Activated naive CD8-positive, alpha-beta T cell (primary cell): ENCODE results near the gene STAC.

Experiments
- H3K27ac Mint-ChIP-seq: one replicate; pipeline ENCODE4 v1.8.0; 2021; ENCODE audit warnings: mixed read lengths
- H3K27me3 Mint-ChIP-seq: one replicate; pipeline ENCODE4 v1.8.0; 2021; ENCODE audit warnings: mixed read lengths
- H3K36me3 Mint-ChIP-seq: one replicate; pipeline ENCODE4 v1.8.0; 2021; ENCODE audit warnings: mixed read lengths
- H3K4me1 Mint-ChIP-seq: one replicate; pipeline ENCODE4 v1.8.0; 2021; ENCODE audit warnings: low read depth, mixed read lengths
- H3K4me3 Mint-ChIP-seq: one replicate; pipeline ENCODE4 v1.8.0; 2021; ENCODE audit warnings: mild to moderate bottlenecking, mixed read lengths
- H3K9me3 Mint-ChIP-seq: one replicate; pipeline ENCODE4 v1.8.0; 2021; ENCODE audit warnings: low read depth, mixed read lengths

The STAC gene

GRCh38 chr3:36380221-36381031 is at the start of gene STAC:
Gene STAC, plus strand, starts transcription at chr3:36380504. Its CDS starts 140 bp downstream, at chr3:36380644.
- no peaks in the 10 kb centered on the region for H3K36me3 Mint-ChIP-seq
- H3K27ac Mint-ChIP-seq: no peak within 1 kb of the TSS
- peaks cover 20% of the 10 kb centered on the region for H3K27me3 Mint-ChIP-seq
- peaks cover 10% of the 10 kb centered on the region for H3K4me1 Mint-ChIP-seq
- no peaks in the 10 kb centered on the region for H3K9me3 Mint-ChIP-seq
- H3K4me3 Mint-ChIP-seq: peak within 1 kb of the TSS; percentile 18

DNA sequence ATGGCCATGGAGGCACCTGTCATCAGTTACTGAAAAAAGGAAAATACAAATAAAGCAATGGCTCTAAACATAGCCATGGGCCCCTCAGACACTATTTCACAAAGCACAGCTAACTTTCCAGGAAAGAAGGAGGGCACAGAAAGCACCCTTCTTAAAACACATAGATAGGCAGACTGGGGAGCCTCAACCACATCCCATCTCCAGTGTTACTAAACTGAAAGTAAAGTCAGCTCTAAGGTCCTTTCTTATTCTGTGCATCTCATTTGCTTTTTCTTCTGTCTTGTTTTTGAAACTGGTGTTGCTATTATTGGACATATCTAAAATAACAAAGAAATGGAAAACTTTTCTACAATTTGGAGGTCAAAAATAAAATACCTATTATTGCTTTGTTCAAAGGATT is 48.2 kb upstream of the STAC start:
- no peak overlapping the region for H3K27ac Mint-ChIP-seq
- H3K36me3 Mint-ChIP-seq: no peaks in the 10 kb centered on the region
- no peaks in the 10 kb centered on the region for H3K27me3 Mint-ChIP-seq

GRCh38 chr3:36362216-36362615 is 18.1 kb upstream of the STAC start:
- Mint-ChIP-seq H3K4me1 (no peaks in the 10 kb centered on the region), H3K36me3 (no peaks in the 10 kb centered on the region), H3K27ac (no peak overlapping the region), H3K4me3 (no peak overlapping the region), H3K27me3 (peaks cover 1% of the 10 kb centered on the region), H3K9me3 (no peaks in the 10 kb centered on the region)

More for the DNA sequence above, 48.2 kb upstream of the STAC start:
- Mint-ChIP-seq H3K4me1 (no peaks in the 10 kb centered on the region), H3K4me3 (no peak overlapping the region), H3K9me3 (no peaks in the 10 kb centered on the region)

DNA sequence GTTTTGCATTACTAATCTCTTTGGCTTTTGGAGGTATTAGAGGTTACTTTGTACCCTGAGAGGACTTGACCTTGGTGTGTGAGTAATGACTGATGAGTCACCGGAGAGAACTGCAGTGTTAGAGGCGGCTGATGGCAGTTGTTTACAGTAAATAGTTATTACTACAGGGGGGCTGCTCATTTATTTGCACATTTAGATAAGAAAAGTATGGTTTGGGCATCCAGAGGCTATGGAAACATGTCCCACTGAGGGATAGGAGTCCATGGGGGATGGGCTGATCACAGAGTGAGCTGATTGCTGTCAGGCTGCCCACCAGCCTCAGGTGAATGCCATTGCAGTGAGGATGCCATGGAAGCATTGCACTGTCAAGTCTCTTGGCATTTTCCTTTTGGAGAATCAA is 17.3 kb upstream of the STAC start:
- H3K27me3 Mint-ChIP-seq: peaks cover 1% of the 10 kb centered on the region
- H3K9me3 Mint-ChIP-seq: no peaks in the 10 kb centered on the region
- no peak overlapping the region for H3K27ac Mint-ChIP-seq

GRCh38 chr3:36364260-36364659 is 16.0 kb upstream of the STAC start:
- no peak overlapping the region for H3K4me3 Mint-ChIP-seq
- peaks cover 1% of the 10 kb centered on the region for H3K27me3 Mint-ChIP-seq
- no peak overlapping the region for H3K27ac Mint-ChIP-seq
- no peaks in the 10 kb centered on the region for H3K9me3 Mint-ChIP-seq
- H3K4me1 Mint-ChIP-seq: no peaks in the 10 kb centered on the region
- no peaks in the 10 kb centered on the region for H3K36me3 Mint-ChIP-seq

More for the DNA sequence above, 17.3 kb upstream of the STAC start:
- no peaks in the 10 kb centered on the region for H3K36me3 Mint-ChIP-seq
- no peak overlapping the region for H3K4me3 Mint-ChIP-seq
- H3K4me1 Mint-ChIP-seq: no peaks in the 10 kb centered on the region

DNA sequence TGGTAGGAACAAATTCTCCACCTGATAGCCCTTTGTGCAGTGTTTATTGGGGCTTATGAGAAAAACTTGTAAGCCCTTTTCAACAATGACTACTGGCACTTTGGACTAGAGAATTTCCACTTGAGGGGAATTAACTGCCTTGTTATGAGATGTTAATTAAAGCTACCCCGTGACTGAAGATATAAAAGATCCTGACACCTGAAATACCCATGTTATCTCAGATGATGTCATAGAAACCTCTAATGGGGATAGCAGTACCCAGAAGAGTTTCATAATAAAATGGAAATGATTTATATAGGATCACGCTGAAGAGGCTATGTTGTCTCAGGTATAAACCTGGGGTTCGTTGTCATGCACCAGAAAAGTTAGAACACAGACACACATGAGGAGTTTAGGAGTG is 14.5 kb upstream of the STAC start:
- H3K36me3 Mint-ChIP-seq: no peaks in the 10 kb centered on the region
- no peaks in the 10 kb centered on the region for H3K9me3 Mint-ChIP-seq
- H3K4me3 Mint-ChIP-seq: no peak overlapping the region
- no peak overlapping the region for H3K27ac Mint-ChIP-seq
- H3K4me1 Mint-ChIP-seq: no peaks in the 10 kb centered on the region
- H3K27me3 Mint-ChIP-seq: peaks cover 1% of the 10 kb centered on the region

GRCh38 chr3:36366308-36366707 is 14.0 kb upstream of the STAC start:
- no peaks in the 10 kb centered on the region for H3K4me1 Mint-ChIP-seq
- no peak overlapping the region for H3K4me3 Mint-ChIP-seq
- H3K27ac Mint-ChIP-seq: no peak overlapping the region
- no peaks in the 10 kb centered on the region for H3K36me3 Mint-ChIP-seq
- H3K27me3 Mint-ChIP-seq: peaks cover 1% of the 10 kb centered on the region
- H3K9me3 Mint-ChIP-seq: no peaks in the 10 kb centered on the region

DNA sequence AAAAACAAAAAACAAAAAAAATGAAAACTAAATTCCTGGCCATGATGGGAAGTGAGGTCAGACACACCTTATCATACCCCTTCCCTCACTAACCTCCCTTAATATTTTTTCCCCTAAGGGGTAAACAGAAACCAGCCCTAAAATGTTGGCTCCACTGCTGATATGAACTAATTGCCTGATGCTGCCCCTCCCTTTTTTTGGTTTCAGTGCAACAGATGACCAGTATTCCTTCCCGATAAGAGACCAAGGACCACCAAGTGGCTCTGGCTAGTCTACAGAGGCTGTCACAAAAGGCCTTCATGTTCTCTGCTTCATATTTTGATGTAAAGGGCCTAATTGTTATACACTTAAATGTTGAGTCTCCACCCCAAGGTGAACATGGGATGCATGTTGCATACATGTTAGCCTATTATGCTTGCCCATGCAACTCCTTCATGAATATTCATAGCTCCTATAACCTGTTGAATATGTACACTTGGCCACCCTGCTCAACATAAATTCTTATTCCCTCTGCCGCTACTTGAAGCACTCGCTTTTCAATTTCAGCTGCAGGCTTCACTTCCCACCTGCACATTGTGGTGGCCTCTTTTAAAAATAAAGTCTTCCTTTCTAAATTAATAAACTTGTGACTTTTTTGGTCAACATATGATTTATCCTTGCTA is 12.3 kb upstream of the STAC start:
- H3K27ac Mint-ChIP-seq: no peak overlapping the region
- no peak overlapping the region for H3K4me3 Mint-ChIP-seq
- H3K36me3 Mint-ChIP-seq: no peaks in the 10 kb centered on the region
- no peaks in the 10 kb centered on the region for H3K27me3 Mint-ChIP-seq
- no peaks in the 10 kb centered on the region for H3K4me1 Mint-ChIP-seq
- H3K9me3 Mint-ChIP-seq: no peaks in the 10 kb centered on the region

- Mint-ChIP-seq H3K4me3 (no peak overlapping the region), H3K4me1 (no peaks in the 10 kb centered on the region), H3K27me3 (peaks cover 8% of the 10 kb centered on the region), H3K27ac (no peak overlapping the region), H3K36me3 (no peaks in the 10 kb centered on the region), H3K9me3 (no peaks in the 10 kb centered on the region)
Observed at GRCh38 chr3:36372534-36372935, 7.8 kb upstream of the STAC start.

DNA sequence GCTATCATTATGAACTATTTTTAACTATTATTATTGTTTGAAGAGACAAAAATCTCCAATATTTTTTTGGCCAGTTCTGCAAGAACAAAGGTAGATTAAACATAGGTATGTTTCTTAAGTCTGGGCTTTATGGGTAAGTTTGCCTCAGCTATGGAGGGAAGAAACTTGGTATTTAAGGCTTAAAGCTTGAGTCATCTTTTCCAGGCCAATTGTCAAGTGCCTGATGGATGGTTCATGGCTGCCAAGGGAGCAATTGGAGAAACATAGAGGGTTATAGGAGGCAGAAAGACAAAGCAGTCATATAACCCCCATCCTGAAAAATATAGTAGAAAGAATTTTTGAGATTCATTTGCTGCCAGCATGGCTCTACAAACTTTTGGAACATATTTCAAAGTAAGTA is 7.2 kb upstream of the STAC start:
- no peaks in the 10 kb centered on the region for H3K9me3 Mint-ChIP-seq
- no peaks in the 10 kb centered on the region for H3K36me3 Mint-ChIP-seq
- no peak overlapping the region for H3K4me3 Mint-ChIP-seq
- no peaks in the 10 kb centered on the region for H3K4me1 Mint-ChIP-seq
- H3K27ac Mint-ChIP-seq: no peak overlapping the region
- H3K27me3 Mint-ChIP-seq: peaks cover 10% of the 10 kb centered on the region

DNA sequence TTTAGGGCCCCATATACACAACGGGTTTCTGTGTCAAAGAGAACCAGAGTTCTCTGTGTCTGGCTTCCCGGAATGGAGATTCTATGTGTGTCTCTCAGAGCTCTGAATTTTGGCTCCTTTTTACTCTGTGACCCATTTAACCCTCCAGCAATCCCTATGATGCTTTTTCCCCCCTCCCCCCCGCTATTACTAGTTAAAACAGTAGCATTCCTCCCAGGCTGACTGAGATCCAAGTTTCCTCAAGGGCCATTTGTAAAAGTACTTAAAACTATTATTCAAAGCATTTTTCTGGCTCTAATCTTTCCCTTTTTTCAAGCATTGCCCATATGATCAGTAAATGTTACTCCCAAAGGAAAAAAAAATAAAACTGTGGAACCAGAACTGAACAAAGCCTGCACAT is 6.6 kb upstream of the STAC start:
- no peaks in the 10 kb centered on the region for H3K9me3 Mint-ChIP-seq
- peaks cover 11% of the 10 kb centered on the region for H3K27me3 Mint-ChIP-seq
- H3K36me3 Mint-ChIP-seq: no peaks in the 10 kb centered on the region
- no peaks in the 10 kb centered on the region for H3K4me1 Mint-ChIP-seq
- H3K4me3 Mint-ChIP-seq: no peak overlapping the region
- no peak overlapping the region for H3K27ac Mint-ChIP-seq

DNA sequence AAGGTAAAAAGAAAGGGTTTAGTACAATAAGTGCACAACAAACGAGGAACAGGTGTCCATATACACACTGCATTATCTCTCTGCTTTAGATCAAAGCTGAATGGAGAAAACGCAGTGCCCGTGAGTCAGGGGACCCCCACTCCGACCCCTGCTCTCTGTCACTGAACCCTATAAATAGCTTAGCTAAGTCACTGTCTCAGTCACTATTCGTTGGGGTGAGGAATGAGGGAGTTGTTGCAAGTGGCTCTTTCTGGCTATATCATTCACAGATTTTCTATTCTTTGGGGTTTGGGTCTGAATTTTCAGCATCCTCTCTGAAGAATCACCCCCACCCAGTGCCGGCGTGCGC is 458 bp upstream of the STAC start:
- no peaks in the 10 kb centered on the region for H3K9me3 Mint-ChIP-seq
- no peak overlapping the region for H3K4me3 Mint-ChIP-seq
- H3K27me3 Mint-ChIP-seq: peaks cover 23% of the 10 kb centered on the region
- no peaks in the 10 kb centered on the region for H3K36me3 Mint-ChIP-seq
- H3K4me1 Mint-ChIP-seq: peaks cover 10% of the 10 kb centered on the region
- no peak overlapping the region for H3K27ac Mint-ChIP-seq

DNA sequence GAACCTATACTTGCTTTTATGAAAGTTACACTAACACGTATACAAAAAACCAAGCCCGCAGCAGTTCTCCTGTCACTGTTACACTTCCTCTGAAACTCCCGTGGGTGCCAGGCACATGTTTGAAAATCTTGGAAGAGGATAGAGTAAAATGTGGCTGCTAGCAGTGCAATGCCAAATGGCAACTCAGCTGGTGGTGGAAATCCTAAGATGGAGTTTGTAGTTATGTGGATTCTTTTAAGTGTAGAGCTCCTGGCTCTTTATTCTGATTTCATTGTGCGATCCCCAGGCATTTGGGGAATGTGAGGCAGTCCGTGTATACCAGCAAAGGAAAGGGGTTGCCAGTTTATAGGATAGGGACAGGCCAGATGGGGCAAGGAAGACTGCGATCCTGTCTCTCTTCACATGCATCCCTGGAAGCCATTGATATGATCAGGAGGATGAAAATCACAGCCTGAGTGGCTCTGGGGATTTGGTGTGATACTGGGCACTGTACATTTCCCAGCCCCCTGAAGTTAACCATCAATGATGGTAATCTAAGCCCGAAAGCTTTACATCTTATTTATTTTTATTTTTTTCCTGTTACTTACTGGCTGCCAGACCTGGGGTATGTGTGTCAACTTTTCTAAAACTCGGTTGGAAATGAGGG is 1.1 kb downstream of the STAC start:
- H3K27me3 Mint-ChIP-seq: peaks cover 20% of the 10 kb centered on the region
- H3K27ac Mint-ChIP-seq: no peak overlapping the region
- no peak overlapping the region for H3K4me3 Mint-ChIP-seq
- H3K9me3 Mint-ChIP-seq: no peaks in the 10 kb centered on the region
- H3K4me1 Mint-ChIP-seq: peaks cover 10% of the 10 kb centered on the region
- no peaks in the 10 kb centered on the region for H3K36me3 Mint-ChIP-seq

DNA sequence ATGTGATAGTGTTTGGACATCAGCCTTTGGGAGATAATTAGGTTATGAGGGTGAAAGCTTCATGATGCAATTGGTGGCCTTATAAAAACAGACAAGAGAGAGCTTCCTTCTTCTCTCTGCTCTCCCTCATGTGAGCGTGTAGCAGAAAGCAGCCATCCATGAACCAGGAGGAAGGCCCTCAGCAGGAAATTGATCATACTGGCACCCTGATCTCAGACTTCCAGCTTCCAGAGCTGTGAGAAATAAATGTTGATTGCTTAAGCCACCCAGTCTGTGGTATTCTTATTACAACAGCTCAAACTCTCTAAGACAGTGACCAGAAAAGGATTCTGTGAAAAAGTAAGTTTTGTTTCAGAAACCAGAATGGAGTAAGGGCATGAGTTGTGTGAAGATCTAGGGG is 13.3 kb downstream of the STAC start:
- Mint-ChIP-seq H3K4me1 (no peaks in the 10 kb centered on the region), H3K27ac (no peak overlapping the region), H3K27me3 (peaks cover 8% of the 10 kb centered on the region), H3K9me3 (no peaks in the 10 kb centered on the region), H3K36me3 (no peaks in the 10 kb centered on the region), H3K4me3 (no peak overlapping the region)

GRCh38 chr3:36394176-36394575 is 13.9 kb downstream of the STAC start:
- Mint-ChIP-seq H3K9me3 (no peaks in the 10 kb centered on the region), H3K27ac (no peak overlapping the region), H3K36me3 (no peaks in the 10 kb centered on the region), H3K4me3 (no peak overlapping the region), H3K4me1 (no peaks in the 10 kb centered on the region), H3K27me3 (peaks cover 8% of the 10 kb centered on the region)
